Liver (tissue), 2 donors: ENCODE data around the gene PPP6R1.

Experiments
- RAD21 ChIP-seq, 2 donors: IDR thresholded peaks; 2 replicates each; pipeline ENCODE4 v1.6.1; 2016; ENCODE audit warnings: antibody characterized with exemption in 2 of 2, mild to moderate bottlenecking in 2 of 2
- RXRA ChIP-seq, 2 donors: IDR thresholded peaks; 2 replicates each; pipeline ENCODE4 v1.6.1; 2017 to 2018; ENCODE audit warnings: antibody characterized with exemption in 2 of 2, mild to moderate bottlenecking in 1 of 2
- donor health status: healthy.

- TF ChIP-seq RXRA (IDR thresholded peaks at IDR 0.05) (peak; percentile 30 to 33), RAD21 (IDR thresholded peaks at IDR 0.05) (no peak)
Observed at GRCh38 chr19:55279770-55280643, 21.2 kb upstream of the PPP6R1 start, which contains the start of gene HSPBP1.
